Mesodermal cell (in vitro differentiated cells): Measurements from ENCODE around the gene ICOSLG. TPM values are rescaled to one million over a fixed set of nuclear protein-coding genes. Genes with fewer than 3 reads are reported as not detected.
"Not testable (repeated sequence)": the region's sequence is repeated elsewhere in the genome, so short reads cannot be mapped to it uniquely, and the experiment has no call there.

ENCODE experiments used
- H3K27ac ChIP-seq: 2 replicates; pipeline ENCODE4 v1.7.0; 2013; ENCODE audit warnings: mild to moderate bottlenecking, low read depth, low read length, moderate library complexity; ENCODE audit not compliant: severe bottlenecking
- H3K36me3 ChIP-seq: 2 replicates; pipeline ENCODE4 v1.7.1; 2013; ENCODE audit warnings: mild to moderate bottlenecking, low read length, moderate library complexity; ENCODE audit not compliant: control insufficient read depth, insufficient read depth
- H3K4me1 ChIP-seq: one replicate; pipeline ENCODE4 v1.7.1; 2013; ENCODE audit warnings: mild to moderate bottlenecking, low read length; ENCODE audit not compliant: insufficient read depth, control insufficient read depth, poor library complexity, severe bottlenecking
- H3K4me3 ChIP-seq: 2 replicates; pipeline ENCODE4 v1.7.0; 2013; ENCODE audit warnings: low read length, control low read depth, mild to moderate bottlenecking; ENCODE audit not compliant: insufficient read depth, poor library complexity, severe bottlenecking; ENCODE audit errors: extremely low read depth
- H3K9me3 ChIP-seq: 2 replicates; pipeline ENCODE4 v1.7.1; 2013; ENCODE audit warnings: mild to moderate bottlenecking, low read length, moderate library complexity; ENCODE audit not compliant: control insufficient read depth
- WGBS, 2 experiments: methylation state at CpG; one replicate each; pipeline ENCODE4 v1.1.5; 2013; ENCODE audit warnings: missing lambda C conversion rate in 2 of 2; ENCODE audit not compliant: insufficient coverage in 2 of 2; 5-methylcytosine and 5-hydroxymethylcytosine counted together
- polyA plus RNA-seq, 2 experiments: library from polyadenylated mRNA; stranded (reverse); fragments of 50-300 nt; gene quantifications; one replicate each; pipeline ENCODE4 v1.2.3, GENCODE V29; 2013

ICOSLG gene
- 0.96 TPM for polyA plus RNA-seq (2013, experiment 1 of 2)
- 0.56 TPM for polyA plus RNA-seq (2013, experiment 2 of 2)

GRCh38 chr21:44240842-44241241 lies at the start of gene ICOSLG:
ICOSLG (minus strand) TSS chr21:44240943; CDS start chr21:44240817, 126 bp downstream.
- H3K4me1 ChIP-seq, H3K4me3 ChIP-seq, H3K9me3 ChIP-seq, H3K36me3 ChIP-seq, H3K27ac ChIP-seq: not testable (repeated sequence)
- no CpG with 5 or more reads among the region's 53 CpGs for WGBS, 2 experiments

DNA sequence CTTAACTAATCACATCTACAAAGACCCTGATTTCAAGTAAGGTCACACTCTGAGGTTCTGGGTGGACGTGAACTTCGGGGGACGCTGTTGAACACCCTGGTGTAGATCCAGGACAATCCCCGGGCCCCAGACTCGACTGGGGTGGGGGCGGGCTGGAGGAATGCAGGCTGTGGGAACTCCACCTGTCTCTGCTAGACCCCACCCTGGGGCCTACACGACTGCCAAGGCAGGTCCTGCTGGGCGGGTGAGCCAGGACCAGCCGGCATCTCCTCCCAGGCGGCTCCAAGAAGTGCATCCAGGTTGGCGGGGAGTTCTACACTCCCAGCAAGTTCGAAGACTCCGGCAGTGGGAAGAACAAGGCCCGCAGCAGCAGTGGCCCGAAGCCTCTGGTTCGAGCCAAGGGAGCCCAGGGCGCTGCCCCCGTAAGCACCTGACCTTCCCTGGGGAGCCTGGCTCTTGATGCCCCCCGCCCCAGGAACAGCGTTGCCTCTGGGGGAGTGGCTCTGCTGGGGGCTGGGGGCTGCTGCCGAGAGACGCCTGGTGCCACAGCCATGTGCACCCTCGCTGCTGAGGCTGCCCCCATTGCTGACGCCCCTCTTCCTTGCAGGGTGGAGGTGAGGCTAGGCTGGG lies 48.8 kb upstream of the ICOSLG start:
- peaks cover 5% of the 10 kb centered on the region for H3K4me1 ChIP-seq
- no peak overlapping the region for H3K4me3 ChIP-seq
- WGBS, 2 experiments: 80 to 89% methylated on average over 19 to 24 of the region's 24 CpGs
- no peaks in the 10 kb centered on the region for H3K9me3 ChIP-seq
- no peak overlapping the region for H3K27ac ChIP-seq
- H3K36me3 ChIP-seq: no peaks in the 10 kb centered on the region

- Histone ChIP-seq H3K27ac (no peak overlapping the region), H3K4me1 (peaks cover 12% of the 10 kb centered on the region), H3K9me3 (no peaks in the 10 kb centered on the region), H3K4me3 (no peak overlapping the region), H3K36me3 (no peaks in the 10 kb centered on the region)
- WGBS, 2 experiments: 90 to 92% methylated on average over 21 to 22 of the region's 23 CpGs
Measured at GRCh38 chr21:44288251-44289110, 47.7 kb upstream of the ICOSLG start.

DNA sequence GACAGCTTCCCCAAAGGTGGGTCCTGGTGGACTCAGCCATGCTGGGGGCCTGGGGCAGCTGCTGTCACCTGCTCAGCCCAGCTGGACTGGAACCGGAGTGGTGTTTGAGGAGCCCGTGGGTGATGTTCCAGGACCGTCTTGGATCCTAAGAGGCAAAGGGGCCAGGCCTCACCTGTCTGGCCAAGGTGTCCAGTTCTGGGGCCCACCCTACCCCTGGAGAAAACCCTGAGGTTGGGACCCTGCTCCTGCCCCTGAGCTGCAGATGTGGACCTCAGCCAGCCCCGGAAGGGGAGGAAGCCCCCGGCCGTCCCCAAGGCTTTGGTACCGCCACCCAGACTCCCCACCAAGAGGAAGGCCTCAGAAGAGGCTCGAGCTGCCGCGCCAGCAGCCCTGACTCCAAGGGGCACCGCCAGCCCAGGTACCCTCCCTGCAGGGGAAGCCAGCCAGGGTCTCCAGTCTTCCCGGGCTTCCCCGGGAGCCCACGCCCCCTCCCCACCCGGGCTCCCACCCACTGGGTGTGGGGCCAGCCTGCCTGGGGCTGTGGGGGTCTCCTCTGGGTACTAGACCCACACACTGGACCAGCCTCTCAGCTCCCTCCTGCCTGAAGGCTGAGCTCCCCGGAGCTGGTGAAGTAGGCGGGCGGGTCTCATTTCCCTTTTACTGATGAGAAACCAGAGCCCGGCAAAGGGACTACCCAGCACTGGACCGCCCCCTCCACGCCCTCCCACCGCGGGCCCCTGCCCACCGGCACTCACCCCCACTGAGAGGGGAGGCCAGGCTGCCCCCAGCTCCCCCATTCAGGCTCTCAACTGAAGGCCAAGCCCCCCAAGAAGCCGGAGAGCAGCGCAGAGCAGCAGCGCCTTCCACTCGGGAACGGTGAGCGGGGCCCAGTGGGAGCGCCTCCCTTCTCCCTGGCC lies 46.2 kb upstream of the ICOSLG start:
- WGBS, 2 experiments: 74 to 78% methylated on average over 18 to 27 of the region's 31 CpGs
- Histone ChIP-seq H3K4me1 (peaks cover 12% of the 10 kb centered on the region), H3K4me3 (no peak overlapping the region), H3K27ac (no peak overlapping the region), H3K36me3 (no peaks in the 10 kb centered on the region), H3K9me3 (no peaks in the 10 kb centered on the region)

GRCh38 chr21:44286086-44286715 lies 45.5 kb upstream of the ICOSLG start:
- 70 to 75% methylated on average over 12 to 14 of the region's 21 CpGs for WGBS, 2 experiments
- Histone ChIP-seq H3K36me3 (no peaks in the 10 kb centered on the region), H3K27ac (no peak overlapping the region), H3K4me1 (peaks cover 12% of the 10 kb centered on the region), H3K9me3 (no peaks in the 10 kb centered on the region), H3K4me3 (no peak overlapping the region)

DNA sequence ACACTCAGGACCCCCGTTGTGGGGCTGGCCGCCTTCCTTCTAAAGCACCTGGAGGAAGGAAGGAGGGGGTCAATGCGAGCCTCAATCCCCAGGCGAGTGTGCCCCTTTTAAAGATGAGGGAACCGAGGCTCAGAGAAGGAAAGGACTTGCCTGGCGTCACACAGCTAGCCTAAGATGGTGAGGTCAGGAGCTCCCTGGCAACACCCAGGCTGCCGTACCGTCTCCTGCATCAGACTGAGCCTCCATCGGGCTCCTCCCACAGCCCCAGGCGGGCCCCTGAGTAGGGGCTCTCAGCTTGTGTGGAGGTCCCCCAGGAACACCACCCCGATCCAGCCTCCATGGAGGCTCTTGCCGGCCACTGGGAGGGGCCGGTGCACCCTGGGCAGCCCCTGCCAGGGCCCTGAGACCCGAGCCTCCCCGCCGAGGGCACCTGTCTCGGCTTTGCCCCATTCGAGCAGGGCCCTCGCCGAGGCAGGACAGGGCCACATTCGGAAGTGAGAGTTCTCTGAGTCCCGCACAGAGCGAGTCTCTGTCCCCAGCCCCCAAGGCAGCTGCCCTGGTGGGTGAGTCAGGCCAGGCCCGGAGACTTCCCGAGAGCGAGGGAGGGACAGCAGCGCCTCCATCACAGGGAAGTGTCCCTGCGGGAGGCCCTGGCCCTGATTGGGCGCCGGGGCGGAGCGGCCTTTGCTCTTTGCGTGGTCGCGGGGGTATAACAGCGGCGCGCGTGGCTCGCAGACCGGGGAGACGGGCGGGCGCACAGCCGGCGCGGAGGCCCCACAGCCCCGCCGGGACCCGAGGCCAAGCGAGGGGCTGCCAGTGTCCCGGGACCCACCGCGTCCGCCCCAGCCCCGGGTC lies 44.6 kb upstream of the ICOSLG start, which contains the start of gene AIRE:
TSS of gene AIRE (plus strand) at position 739 of the 855 bp plus-strand sequence. CDS start 131 bp downstream, outside the sequence.
- Histone ChIP-seq H3K4me1 (peaks cover 12% of the 10 kb centered on the region), H3K27ac (no peak within 1 kb of the TSS), H3K36me3 (no peaks in the 10 kb centered on the region), H3K9me3 (no peaks in the 10 kb centered on the region), H3K4me3 (peak within 1 kb of the TSS; percentile 14)
- WGBS, 2 experiments: 31 to 35% methylated on average over 50 to 56 of the region's 56 CpGs

DNA sequence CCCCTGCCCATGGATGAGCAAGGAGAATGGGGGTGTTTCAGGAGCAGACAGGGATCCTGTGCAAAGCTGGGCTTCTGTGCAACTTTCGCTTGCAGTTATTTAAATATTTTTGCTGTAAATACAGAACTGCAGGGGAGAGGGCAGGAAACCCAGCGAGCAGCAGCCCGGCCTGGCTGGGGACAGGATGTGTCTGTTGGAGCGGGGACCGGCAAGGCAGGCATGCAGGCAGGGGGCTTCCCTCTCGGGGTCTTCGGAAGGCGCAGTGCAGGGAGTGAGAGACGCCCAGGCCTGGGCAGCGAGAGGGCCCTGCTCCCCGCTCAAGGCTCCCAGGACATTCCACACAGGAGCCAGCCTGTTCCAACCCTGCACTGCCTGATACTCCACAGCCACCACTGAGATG lies 43.2 kb upstream of the ICOSLG start:
- WGBS, 2 experiments: 76 to 78% methylated on average over 8 to 11 of the region's 11 CpGs
- peaks cover 12% of the 10 kb centered on the region for H3K4me1 ChIP-seq
- H3K27ac ChIP-seq: no peak overlapping the region
- no peak overlapping the region for H3K4me3 ChIP-seq
- H3K36me3 ChIP-seq: no peaks in the 10 kb centered on the region
- H3K9me3 ChIP-seq: no peaks in the 10 kb centered on the region

DNA sequence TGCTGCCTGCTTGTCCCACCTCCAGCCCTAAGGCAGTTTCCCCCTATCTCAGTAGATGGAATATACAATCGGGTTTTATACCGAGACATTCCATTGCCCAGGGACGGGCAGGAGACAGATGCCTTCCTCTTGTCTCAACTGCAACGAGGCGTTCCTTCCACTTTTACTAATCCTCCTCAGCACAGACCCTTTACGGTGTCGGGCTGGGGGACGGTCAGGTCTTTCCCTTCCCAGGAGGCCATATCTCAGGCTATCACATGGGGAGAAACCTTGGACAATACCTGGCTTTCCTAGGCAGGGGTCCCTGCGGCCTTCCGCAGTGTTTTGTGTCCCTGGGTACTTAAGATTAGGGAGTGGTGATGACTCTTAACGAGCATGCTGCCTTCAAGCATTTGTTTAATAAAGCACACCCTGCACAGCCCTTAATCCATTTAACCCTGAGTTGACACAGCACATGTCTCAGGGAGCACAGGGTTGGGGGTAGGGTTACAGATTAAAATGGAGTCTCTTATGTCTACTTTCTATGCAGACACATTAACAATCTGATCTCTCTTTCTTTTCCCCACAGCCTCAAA lies 42.6 kb upstream of the ICOSLG start:
- H3K9me3 ChIP-seq, H3K27ac ChIP-seq, H3K36me3 ChIP-seq, H3K4me3 ChIP-seq: not testable (repeated sequence)
- 29 to 30% methylated on average over 8 of the region's 11 CpGs for WGBS, 2 experiments
- peaks cover 12% of the 10 kb centered on the region for H3K4me1 ChIP-seq

DNA sequence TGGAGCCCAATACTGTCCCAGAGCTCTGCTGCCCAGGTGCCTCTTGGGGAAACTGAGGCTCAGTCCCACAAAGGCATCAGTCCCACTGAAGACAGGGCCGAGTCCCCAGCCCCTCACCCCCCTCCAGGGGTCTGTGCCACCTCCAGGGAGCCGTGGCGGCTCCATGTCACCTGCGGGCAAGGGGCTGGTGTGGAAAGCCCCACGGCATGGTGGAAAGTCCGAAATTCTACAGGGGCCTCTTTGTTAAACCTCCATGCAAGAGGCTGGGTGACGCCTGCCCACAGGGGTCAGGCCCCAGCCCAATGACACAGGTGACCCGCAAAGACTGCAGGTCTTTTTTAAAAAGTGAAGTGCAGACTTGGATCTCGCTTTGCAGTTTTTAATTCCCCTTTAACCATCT lies 41.6 kb upstream of the ICOSLG start:
- Histone ChIP-seq H3K36me3 (no peaks in the 10 kb centered on the region), H3K4me3 (no peak overlapping the region), H3K9me3 (no peaks in the 10 kb centered on the region), H3K4me1 (peaks cover 12% of the 10 kb centered on the region), H3K27ac (no peak overlapping the region)
- WGBS, 2 experiments: 85 to 92% methylated on average over 7 to 9 of the region's 9 CpGs
